ENCODE data around the gene SLC30A2.

SLC30A2 gene

DNA sequence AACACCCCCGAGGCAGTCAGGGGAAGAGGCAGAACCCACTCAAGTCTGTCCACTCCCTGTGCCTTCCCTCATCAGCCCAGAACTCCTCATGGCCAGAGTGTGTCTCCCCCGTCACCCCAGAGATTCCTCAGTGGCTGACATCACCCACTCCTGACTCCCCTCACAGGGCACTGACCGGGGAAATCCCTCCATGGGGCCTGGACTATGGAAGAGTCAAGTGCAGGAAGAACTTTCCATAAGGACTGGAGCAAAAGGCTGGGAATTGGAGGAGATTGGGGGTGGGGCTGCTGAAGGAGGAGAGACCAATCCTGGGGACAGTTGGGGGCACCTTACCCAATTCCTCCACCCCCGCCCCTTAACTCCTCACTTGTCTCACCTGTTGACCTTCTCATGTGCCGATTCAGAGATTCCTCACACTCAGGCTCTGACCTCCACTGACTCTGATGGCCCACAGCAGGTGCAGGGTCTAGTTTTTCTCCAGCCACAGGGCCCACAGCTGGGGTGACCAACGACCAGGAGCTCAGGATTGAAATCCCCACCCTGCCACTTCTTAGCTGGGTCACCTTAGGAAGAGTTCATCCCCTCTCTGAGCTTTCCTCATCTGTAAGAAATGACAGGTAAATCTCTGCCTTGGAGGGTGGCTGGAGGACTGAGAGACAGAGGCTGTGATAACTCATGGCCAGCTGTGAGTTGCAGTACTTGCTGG is 24.8 kb downstream of the SLC30A2 start:
- DNase-seq = no peak

- no peak for DNase-seq
Observed at GRCh38 chr1:26020330-26020768, 25.6 kb downstream of the SLC30A2 start.

DNA sequence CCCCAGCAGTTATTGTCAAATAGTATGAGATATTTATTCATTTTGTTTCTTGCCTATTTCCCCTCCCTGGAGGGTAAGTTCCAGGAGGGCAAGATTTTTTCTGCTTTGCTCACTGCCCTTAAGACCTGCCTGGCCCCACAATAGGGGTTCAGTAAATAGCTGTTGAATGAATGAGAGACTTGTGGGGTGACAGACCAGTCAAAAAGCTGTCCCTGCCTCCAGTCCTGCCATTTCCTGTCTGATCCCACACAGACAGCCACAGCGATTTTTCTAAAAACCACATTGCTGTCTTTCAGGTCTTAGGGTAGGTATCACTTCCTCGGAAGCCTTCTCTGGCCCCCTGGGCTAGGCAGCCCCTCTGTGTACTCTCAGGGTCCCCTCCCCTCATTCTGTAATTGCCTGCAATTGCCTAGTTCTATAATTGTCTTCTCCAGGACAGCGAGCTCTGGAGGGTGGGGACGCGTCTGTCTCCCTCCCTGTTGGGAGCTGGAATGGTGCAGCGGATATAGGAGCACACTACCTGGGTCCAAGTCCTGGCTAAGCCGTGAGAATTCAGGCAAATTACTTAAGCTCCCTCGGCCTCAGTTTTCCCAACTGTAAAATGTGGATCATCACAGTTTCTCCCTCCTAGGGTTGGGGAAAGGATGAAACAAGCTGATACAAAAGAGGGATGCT is 26.1 kb downstream of the SLC30A2 start:
- no peak for DNase-seq

- no peak for DNase-seq
Observed at GRCh38 chr1:26017606-26018005, 28.3 kb downstream of the SLC30A2 start.

- no peak for DNase-seq
Observed at GRCh38 chr1:26016953-26017545, 28.9 kb downstream of the SLC30A2 start.

- peak in 1 of 2 experiments; percentile 64 for DNase-seq
Observed at GRCh38 chr1:26016258-26016952, 29.5 kb downstream of the SLC30A2 start.

DNA sequence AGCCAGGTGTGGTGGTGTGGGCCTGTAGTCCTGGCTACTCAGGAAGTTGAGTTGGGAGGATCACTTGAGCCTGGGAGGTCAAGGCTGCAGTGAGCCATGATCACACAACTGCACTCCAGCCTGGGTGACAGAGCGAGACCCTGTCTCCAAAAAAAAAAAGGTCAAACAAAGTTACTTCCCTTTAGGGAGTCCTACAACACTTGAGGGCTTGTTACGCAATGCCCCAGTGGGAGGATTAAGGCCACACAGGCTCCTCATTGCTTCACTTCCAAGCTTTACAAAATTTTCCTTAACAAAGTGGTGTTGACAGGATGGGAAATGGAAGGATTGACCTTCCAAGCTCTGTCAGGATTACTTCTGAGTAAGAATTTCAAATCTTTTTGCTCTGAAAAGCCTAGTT is 30.6 kb downstream of the SLC30A2 start:
- no peak for DNase-seq

- DNase-seq = no peak
Observed at GRCh38 chr1:26014179-26014578, 31.7 kb downstream of the SLC30A2 start.

DNA sequence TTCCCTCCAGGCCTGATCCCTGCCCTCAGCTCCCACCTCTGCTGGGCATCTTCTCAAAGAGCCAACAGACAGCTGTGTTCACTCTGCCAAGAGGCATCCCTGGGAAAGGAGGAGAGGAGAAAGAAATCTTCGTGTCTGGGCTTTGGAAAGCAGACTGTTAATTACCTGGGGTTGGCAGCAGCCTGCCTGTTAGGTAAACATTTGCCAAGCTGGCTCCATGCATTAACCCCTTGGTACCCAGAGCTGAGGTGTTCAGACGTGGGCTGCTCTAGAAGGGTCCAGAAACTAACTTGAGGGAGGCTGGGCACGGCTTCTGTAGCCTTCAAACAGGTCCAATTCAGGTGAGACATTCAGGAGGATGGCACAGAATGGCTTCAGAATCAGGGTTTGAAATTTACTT is 33.1 kb downstream of the SLC30A2 start:
- no peak for DNase-seq

DNA sequence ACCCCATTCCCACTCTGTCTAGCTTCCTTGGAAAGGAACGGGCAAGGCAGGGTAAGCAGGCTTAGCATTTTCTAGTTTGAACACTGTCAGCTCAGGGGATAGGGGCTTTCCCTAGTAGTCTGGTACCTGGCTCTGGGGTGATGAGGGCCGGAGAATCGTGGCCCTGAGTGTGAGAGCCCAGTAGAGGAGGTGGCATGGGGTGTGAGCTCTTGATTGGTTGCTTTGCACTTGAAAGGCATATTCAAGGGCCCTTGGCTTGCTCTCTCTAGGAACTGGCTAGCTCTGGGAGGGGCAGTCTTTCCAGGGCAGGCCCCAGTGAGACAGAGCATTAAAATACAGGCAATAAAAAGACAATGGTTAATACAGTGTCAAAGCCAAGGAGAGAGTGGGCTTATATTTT is 35.1 kb downstream of the SLC30A2 start:
- DNase-seq = no peak

DNA sequence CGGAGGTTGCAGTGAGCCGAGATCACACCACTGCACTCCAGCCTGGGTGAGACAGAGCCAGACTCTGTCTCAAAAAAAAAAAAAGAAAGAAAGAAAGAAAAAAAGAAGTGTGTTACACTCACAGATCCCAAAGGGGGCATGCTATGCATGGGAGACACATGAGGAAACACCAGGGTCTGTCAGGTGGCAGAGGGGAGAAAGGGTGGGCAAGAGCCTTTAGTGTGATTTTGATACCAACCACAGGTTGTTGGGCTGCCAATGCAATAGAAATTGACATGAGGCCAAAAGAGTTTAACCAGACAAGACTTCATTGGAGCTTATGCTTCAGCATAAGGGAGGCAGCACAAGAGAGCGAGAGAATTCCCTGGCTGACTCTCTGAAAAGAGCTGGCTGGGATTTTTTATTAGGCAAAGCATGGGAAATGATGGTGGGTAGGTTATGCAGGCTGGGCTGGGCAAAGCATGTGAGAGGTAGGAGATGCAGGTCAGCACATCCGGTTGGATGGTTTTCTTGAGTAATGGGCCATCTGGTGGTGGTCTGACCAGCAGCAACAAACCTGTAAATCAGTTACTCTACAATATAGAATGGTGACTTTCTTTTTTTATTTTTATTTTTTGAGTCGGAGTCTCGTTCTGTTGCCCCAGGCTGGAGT is 36.0 kb downstream of the SLC30A2 start:
- DNase-seq = peak in 1 of 2 experiments; percentile 58

DNA sequence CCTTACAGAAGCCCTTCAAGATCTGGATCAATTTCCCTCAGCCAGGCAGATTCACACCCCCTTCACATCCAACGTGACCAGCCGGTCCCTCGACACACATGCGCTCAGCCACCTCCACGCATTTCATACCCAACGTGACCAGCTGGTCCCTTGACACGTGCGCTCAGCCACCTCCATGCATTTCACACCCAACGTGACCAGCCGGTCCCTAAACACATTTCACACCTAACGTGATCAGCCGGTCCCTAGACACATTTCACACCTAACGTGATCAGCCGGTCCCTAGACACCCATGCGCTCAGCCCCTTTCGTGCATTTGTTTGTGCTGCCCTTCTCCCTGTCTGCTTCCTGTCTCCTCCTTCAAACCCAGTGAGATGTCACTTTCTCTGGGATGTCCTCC is 39.2 kb downstream of the SLC30A2 start:
- no peak for DNase-seq

GRCh38 chr1:26005434-26006105 is 40.3 kb downstream of the SLC30A2 start:
- no peak for DNase-seq

DNA sequence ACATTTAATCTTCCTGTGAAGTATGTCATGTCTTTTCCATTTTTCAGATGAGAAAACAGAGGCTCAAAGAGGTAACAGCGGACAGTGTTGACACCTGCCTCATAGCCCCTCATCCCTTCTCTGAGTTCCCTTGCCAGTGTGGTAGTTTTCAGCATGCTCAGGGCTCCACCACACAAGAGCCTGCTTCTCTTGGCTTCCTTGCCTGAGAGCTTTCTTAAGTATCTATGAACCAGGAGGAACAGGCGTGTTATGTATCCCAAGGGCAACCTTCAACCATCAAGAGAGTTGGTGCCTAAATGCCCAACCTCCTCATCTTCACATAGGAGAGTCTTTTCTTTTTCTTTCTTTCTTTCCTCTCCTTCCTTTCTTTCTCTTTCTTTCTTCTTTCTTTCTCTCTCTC is 42.2 kb downstream of the SLC30A2 start:
- DNase-seq = no peak

- no peak for DNase-seq
Observed at GRCh38 chr1:26003262-26003661, 42.7 kb downstream of the SLC30A2 start.

- DNase-seq = no peak
Observed at GRCh38 chr1:25999041-25999800, 46.7 kb downstream of the SLC30A2 start.

GRCh38 chr1:25997828-25998761 is 47.8 kb downstream of the SLC30A2 start, which contains the start of gene PAFAH2:
TSS of gene PAFAH2 (minus strand) at chr1:25998063. CDS start at chr1:25990816, 7,247 bp downstream.
- DNase-seq = peak; percentile 99 to 100

DNA sequence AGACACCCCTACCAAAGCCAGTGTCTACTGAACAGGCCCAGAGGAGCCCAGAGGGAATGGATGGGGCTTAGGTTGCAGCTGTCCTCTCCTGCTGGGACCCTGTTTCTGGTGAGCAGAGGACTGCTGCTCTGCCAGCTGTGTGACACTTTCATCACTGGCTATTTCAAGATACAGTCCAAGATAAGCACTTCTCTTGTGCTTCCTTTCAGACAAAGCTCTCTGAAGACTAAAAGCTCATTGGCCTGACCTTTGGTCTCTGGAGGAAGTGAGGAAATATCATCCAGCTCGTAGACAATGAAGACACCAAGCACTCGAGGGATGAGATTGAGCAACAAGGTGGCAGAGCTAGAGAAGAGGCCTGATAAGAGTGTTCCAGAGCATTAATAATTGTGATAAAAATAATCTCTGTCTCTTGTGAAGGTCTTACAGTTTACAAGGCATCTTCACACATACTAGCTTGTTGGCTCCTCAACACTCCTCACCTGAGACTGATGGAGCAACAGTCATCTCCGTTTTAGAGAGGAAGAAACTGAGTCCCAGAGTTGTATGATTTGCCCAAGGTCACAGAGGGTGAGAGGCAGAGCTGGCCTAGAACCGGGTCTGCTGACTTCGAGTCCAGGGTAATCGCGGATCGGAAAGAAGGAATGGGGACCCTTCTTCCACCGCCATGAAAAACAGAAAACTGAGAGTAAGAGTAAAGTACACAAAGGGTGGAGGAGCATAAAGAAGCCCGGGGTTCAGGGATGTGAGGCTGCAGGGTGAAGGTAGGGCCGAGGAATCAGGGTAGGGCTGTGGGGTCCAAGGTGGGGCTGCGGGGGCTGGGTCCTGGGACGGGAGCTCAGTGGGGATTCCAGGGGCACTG is 48.7 kb downstream of the SLC30A2 start:
- DNase-seq = no peak

GRCh38 chr1:25994402-25995150 is 51.3 kb downstream of the SLC30A2 start:
- DNase-seq = no peak

Data from NCI-H446 (cell line).